HCT116 (cell line): ENCODE results near the gene OR1J2.

ENCODE experiments used
- EZH2 ChIP-seq: fragments of 200-600 bp; sonication (generic); IDR thresholded peaks from 2 replicates; pipeline ENCODE4 v1.6.1; 2017; ENCODE audit warnings: antibody characterized with exemption, mixed run types
- EZH2phosphoT487 ChIP-seq: fragments of 200-600 bp; IDR thresholded peaks from 2 replicates; pipeline ENCODE4 v1.6.1; 2018; ENCODE audit warnings: antibody characterized with exemption, borderline replicate concordance
- FOSL1 ChIP-seq: IDR thresholded peaks from 2 replicates; pipeline ENCODE4 v1.6.1; 2012; ENCODE audit warnings: low read depth
- POLR2A ChIP-seq: IDR thresholded peaks from 2 replicates; pipeline ENCODE4 v1.7.0; 2011; ENCODE audit warnings: borderline replicate concordance; ENCODE audit not compliant: insufficient read depth, insufficient read length; ENCODE audit errors: extremely low read depth
- SP1 ChIP-seq: IDR thresholded peaks from 2 replicates; pipeline ENCODE4 v1.6.1; 2012; ENCODE audit warnings: low read depth
- ZFX ChIP-seq: fragments of 450-650 bp; IDR thresholded peaks from 2 replicates; pipeline ENCODE4 v1.6.1; 2017
- ZNF274 ChIP-seq: fragments of 200-500 bp; sonication (Bioruptor generic); IDR thresholded peaks from 2 replicates; pipeline ENCODE4 v1.6.1; 2014; ENCODE audit warnings: mild to moderate bottlenecking, low read depth, low read length, inconsistent platforms
- TF ChIP-seq, protein P1 (sequence below), 3 experiments: fragments of 200-600 bp in 1 of 3; sonication (generic) in 1 of 3; IDR thresholded peaks in 2 of 3; conservative IDR thresholded peaks in 1 of 3; 2 replicates each; pipeline ENCODE4 v1.5.1; 2012 to 2017; ENCODE audit warnings: low read depth in 2 of 3, low read length in 2 of 3, antibody characterized with exemption in 1 of 3, borderline replicate concordance in 1 of 3, control low read depth in 1 of 3, mild to moderate bottlenecking in 1 of 3, mixed read lengths in 1 of 3, mixed run types in 1 of 3, moderate library complexity in 1 of 3; ENCODE audit not compliant: insufficient read depth in 1 of 3
- TF ChIP-seq, protein P2 (sequence below): IDR thresholded peaks from 2 replicates; pipeline ENCODE4 v1.6.1; 2012

DNA sequence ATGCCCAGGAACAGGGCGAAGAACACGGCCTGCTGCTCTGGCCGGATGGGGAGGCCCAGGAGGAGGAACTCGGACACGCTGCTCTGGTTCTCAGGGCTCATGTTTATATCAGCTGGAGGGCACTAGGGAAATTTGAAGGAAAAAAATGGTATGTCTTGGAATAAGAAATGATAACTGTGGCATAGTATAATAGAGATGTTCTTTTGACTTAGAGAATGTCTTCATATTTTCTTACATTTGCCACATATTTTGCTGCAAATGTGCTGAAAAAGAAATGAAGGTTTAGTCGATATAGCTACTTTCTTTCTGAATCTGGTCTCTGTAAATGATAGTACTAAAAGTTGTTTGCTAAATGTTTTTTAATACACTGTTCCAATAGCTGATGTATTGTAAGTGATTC lies 32.8 kb upstream of the OR1J2 start, which contains the start of gene OR1J1:
- TF ChIP-seq ZNF274 (no peak), POLR2A (no peak), ZFX (no peak), EZH2 (no peak), SP1 (no peak), EZH2phosphoT487 (no peak), FOSL1 (no peak)
- TF ChIP-seq, protein P1, sequence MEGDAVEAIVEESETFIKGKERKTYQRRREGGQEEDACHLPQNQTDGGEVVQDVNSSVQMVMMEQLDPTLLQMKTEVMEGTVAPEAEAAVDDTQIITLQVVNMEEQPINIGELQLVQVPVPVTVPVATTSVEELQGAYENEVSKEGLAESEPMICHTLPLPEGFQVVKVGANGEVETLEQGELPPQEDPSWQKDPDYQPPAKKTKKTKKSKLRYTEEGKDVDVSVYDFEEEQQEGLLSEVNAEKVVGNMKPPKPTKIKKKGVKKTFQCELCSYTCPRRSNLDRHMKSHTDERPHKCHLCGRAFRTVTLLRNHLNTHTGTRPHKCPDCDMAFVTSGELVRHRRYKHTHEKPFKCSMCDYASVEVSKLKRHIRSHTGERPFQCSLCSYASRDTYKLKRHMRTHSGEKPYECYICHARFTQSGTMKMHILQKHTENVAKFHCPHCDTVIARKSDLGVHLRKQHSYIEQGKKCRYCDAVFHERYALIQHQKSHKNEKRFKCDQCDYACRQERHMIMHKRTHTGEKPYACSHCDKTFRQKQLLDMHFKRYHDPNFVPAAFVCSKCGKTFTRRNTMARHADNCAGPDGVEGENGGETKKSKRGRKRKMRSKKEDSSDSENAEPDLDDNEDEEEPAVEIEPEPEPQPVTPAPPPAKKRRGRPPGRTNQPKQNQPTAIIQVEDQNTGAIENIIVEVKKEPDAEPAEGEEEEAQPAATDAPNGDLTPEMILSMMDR (IDR thresholded peaks at IDR 0.05 in 2 of 3, conservative IDR thresholded peaks at IDR 0.05 in 1 of 3; ENCODE audit: borderline replicate concordance in 1 of 3, insufficient read depth in 1 of 3, low read depth in 2 of 3, low read length in 2 of 3) = no peak
- TF ChIP-seq, protein P2, sequence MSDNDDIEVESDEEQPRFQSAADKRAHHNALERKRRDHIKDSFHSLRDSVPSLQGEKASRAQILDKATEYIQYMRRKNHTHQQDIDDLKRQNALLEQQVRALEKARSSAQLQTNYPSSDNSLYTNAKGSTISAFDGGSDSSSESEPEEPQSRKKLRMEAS = no peak
